H9 (cell line): Measurements from ENCODE around the gene GATA6. TPM values are rescaled to one million over a fixed set of nuclear protein-coding genes. Genes with fewer than 3 reads are reported as not detected.

Experiments
- DNase-seq: peaks from one replicate; pipeline ENCODE4 v3.0.0-alpha.2; 2017
- H2AFZ ChIP-seq: one replicate; pipeline ENCODE4 v1.6.1; 2013; ENCODE audit warnings: mild to moderate bottlenecking, low read length, control low read depth, moderate library complexity
- H2AK5ac ChIP-seq: 2 replicates; pipeline ENCODE4 v1.6.1; 2013; ENCODE audit warnings: low read length, control low read depth, mixed read lengths; ENCODE audit not compliant: insufficient read length
- H2BK120ac ChIP-seq: one replicate; pipeline ENCODE4 v1.6.1; 2013; ENCODE audit warnings: low read depth, mild to moderate bottlenecking, low read length, control low read depth, inconsistent platforms; ENCODE audit not compliant: poor library complexity, severe bottlenecking
- H2BK12ac ChIP-seq: 2 replicates; pipeline ENCODE4 v1.6.1; 2013; ENCODE audit warnings: low read length, control low read depth, mixed read lengths, low read depth; ENCODE audit not compliant: insufficient read length
- H2BK15ac ChIP-seq: 2 replicates; pipeline ENCODE4 v1.6.1; 2013; ENCODE audit warnings: low read depth, low read length, control low read depth
- H2BK20ac ChIP-seq: one replicate; pipeline ENCODE4 v1.6.1; 2013; ENCODE audit warnings: low read depth, mild to moderate bottlenecking, low read length, control low read depth, inconsistent platforms; ENCODE audit not compliant: poor library complexity, severe bottlenecking
- H2BK5ac ChIP-seq: 2 replicates; pipeline ENCODE4 v1.6.1; 2013; ENCODE audit warnings: low read length, control low read depth, mixed read lengths; ENCODE audit not compliant: insufficient read length
- H3K14ac ChIP-seq: 2 replicates; pipeline ENCODE4 v1.6.1; 2013; ENCODE audit warnings: low read length, control low read depth; ENCODE audit not compliant: insufficient read depth
- H3K18ac ChIP-seq: 2 replicates; pipeline ENCODE4 v1.6.1; 2013; ENCODE audit warnings: low read depth, mild to moderate bottlenecking, mixed read lengths, low read length, control low read depth; ENCODE audit not compliant: insufficient read length
- H3K23ac ChIP-seq: 2 replicates; pipeline ENCODE4 v1.6.1; 2013; ENCODE audit warnings: low read length, control low read depth, mixed read lengths, low read depth; ENCODE audit not compliant: insufficient read length
- H3K23me2 ChIP-seq: 2 replicates; pipeline ENCODE4 v1.6.1; 2013; ENCODE audit warnings: low read depth, mild to moderate bottlenecking, mixed read lengths, low read length, control low read depth; ENCODE audit not compliant: insufficient read length, poor library complexity, severe bottlenecking
- H3K27ac ChIP-seq: 2 replicates; pipeline ENCODE4 v1.5.1; 2013; ENCODE audit warnings: low read length, control low read depth, mixed read lengths, low read depth; ENCODE audit not compliant: insufficient read length
- H3K27me3 ChIP-seq: 2 replicates; pipeline ENCODE4 v1.6.1; 2013; ENCODE audit warnings: low read length, control low read depth, inconsistent platforms; ENCODE audit not compliant: insufficient read depth
- H3K4ac ChIP-seq: 2 replicates; pipeline ENCODE4 v1.6.1; 2013; ENCODE audit warnings: low read depth, mild to moderate bottlenecking, control low read depth, inconsistent platforms, low read length, moderate library complexity
- H3K4me1 ChIP-seq: 2 replicates; pipeline ENCODE4 v1.6.1; 2013; ENCODE audit warnings: low read length, control low read depth, inconsistent platforms; ENCODE audit not compliant: insufficient read depth
- H3K4me2 ChIP-seq: 2 replicates; pipeline ENCODE4 v1.6.1; 2013; ENCODE audit warnings: low read length, control low read depth, mixed read lengths; ENCODE audit not compliant: insufficient read length, insufficient read depth
- H3K56ac ChIP-seq: 2 replicates; pipeline ENCODE4 v1.6.1; 2013; ENCODE audit warnings: low read depth, mild to moderate bottlenecking, mixed read lengths, low read length, control low read depth; ENCODE audit not compliant: insufficient read length
- H3K79me1 ChIP-seq: 2 replicates; pipeline ENCODE4 v1.6.1; 2013; ENCODE audit warnings: low read depth, mild to moderate bottlenecking, moderate library complexity, low read length, control low read depth, inconsistent platforms; ENCODE audit not compliant: insufficient read depth, poor library complexity, severe bottlenecking
- H3K79me2 ChIP-seq: 2 replicates; pipeline ENCODE4 v1.6.1; 2013; ENCODE audit warnings: low read length, control low read depth, inconsistent platforms; ENCODE audit not compliant: insufficient read depth
- H3K9ac ChIP-seq: 2 replicates; pipeline ENCODE4 v1.6.1; 2013; ENCODE audit warnings: low read length, control low read depth, mixed read lengths; ENCODE audit not compliant: insufficient read length; ENCODE audit errors: extremely low read depth
- H3K9me3 ChIP-seq: one replicate; pipeline ENCODE4 v1.6.1; 2013; ENCODE audit warnings: low read depth, low read length, inconsistent platforms; ENCODE audit not compliant: control insufficient read depth
- H3T11ph ChIP-seq: one replicate; pipeline ENCODE4 v1.6.1; 2013; ENCODE audit warnings: mild to moderate bottlenecking, low read length, control low read depth, inconsistent platforms
- H4K20me1 ChIP-seq: one replicate; pipeline ENCODE4 v1.6.1; 2013; ENCODE audit not compliant: control insufficient read depth, insufficient read length, insufficient read depth
- H4K5ac ChIP-seq: 2 replicates; pipeline ENCODE4 v1.6.1; 2013; ENCODE audit warnings: low read depth, mild to moderate bottlenecking, mixed read lengths, low read length, control low read depth; ENCODE audit not compliant: insufficient read length
- H4K8ac ChIP-seq: replicated peaks from 2 replicates; pipeline ENCODE4 v1.6.1; 2013; ENCODE audit warnings: low read length, control low read depth, mixed read lengths, low read depth; ENCODE audit not compliant: insufficient read length
- H4K91ac ChIP-seq: 2 replicates; pipeline ENCODE4 v1.6.1; 2013; ENCODE audit warnings: low read depth, mild to moderate bottlenecking, moderate library complexity, mixed read lengths, low read length, control low read depth; ENCODE audit not compliant: insufficient read length
- H3K27ac Mint-ChIP-seq, 3 experiments: 2 replicates in 2 of 3; 3 replicates in 1 of 3; pipeline ENCODE4 v1.8.0; 2020 to 2021; ENCODE audit warnings: mixed read lengths in 3 of 3, mild to moderate bottlenecking in 1 of 3, moderate library complexity in 1 of 3
- H3K27me3 Mint-ChIP-seq: 2 replicates; pipeline ENCODE4 v1.8.0; 2021; ENCODE audit warnings: low read depth, mild to moderate bottlenecking, moderate library complexity, mixed read lengths
- H3K36me3 Mint-ChIP-seq, 3 experiments: 2 replicates in 2 of 3; 3 replicates in 1 of 3; pipeline ENCODE4 v1.8.0; 2020 to 2021; ENCODE audit warnings: low read depth in 3 of 3, mixed read lengths in 3 of 3; ENCODE audit not compliant: insufficient read depth in 1 of 3
- H3K4me1 Mint-ChIP-seq, 2 experiments: 2 replicates each; pipeline ENCODE4 v1.8.0; 2020; ENCODE audit warnings: mixed read lengths in 2 of 2
- H3K4me3 Mint-ChIP-seq, 2 experiments: 2 replicates in 1 of 2; 3 replicates in 1 of 2; pipeline ENCODE4 v1.8.0; 2020 to 2021; ENCODE audit warnings: mild to moderate bottlenecking in 2 of 2, mixed read lengths in 2 of 2, moderate library complexity in 1 of 2
- H3K9me3 Mint-ChIP-seq, 2 experiments: 2 replicates in 1 of 2; 3 replicates in 1 of 2; pipeline ENCODE4 v1.8.0; 2020; ENCODE audit warnings: mild to moderate bottlenecking in 2 of 2, mixed read lengths in 2 of 2, moderate library complexity in 1 of 2
- CTCF ChIP-seq: fragments of 200-600 bp; sonication (generic); conservative IDR thresholded peaks from 3 replicates; pipeline ENCODE4 v1.8.0; 2021; ENCODE audit warnings: antibody characterized with exemption, mild to moderate bottlenecking
- WGBS: extraction: QIAGEN DNeasy Blood & Tissue Kit; methylation state at CpG from one replicate; pipeline ENCODE4 v1.1.7; 2013; ENCODE audit warnings: missing lambda C conversion rate, low lambda C conversion rate, mixed read lengths; ENCODE audit not compliant: insufficient read length; ENCODE audit errors: extremely low coverage; 5-methylcytosine and 5-hydroxymethylcytosine counted together
- total RNA-seq: library from RNA; stranded (reverse); gene quantifications from 2 replicates; pipeline ENCODE4 v1.2.1, GENCODE V29; 2021

GATA6 gene
- total RNA-seq, 1 experiment from 2014 or later = not detected

GRCh38 chr18:22241921-22242361, 72.6 kb downstream of the GATA6 start:
- Mint-ChIP-seq H3K36me3 (no peaks in the 10 kb centered on the region), H3K4me3 (no peak overlapping the region), H3K27ac (no peak overlapping the region), H3K27me3 (peaks cover 1% of the 10 kb centered on the region), H3K9me3 (no peaks in the 10 kb centered on the region; a peak in 1 of 5 replicates), H3K4me1 (peaks cover 4 to 8% of the 10 kb centered on the region in 2 experiments; a peak in 2 of 4 replicates)
- no peak overlapping the region for H3K9ac ChIP-seq
- H2BK15ac ChIP-seq = no peak overlapping the region
- no peak overlapping the region for H3K14ac ChIP-seq
- H2BK12ac ChIP-seq = no peak overlapping the region
- no peak overlapping the region for H3T11ph ChIP-seq
- H2BK20ac ChIP-seq = no peak overlapping the region
- H4K20me1 ChIP-seq = no peaks in the 10 kb centered on the region
- H4K8ac ChIP-seq = no peak overlapping the region
- no peak overlapping the region for H2AK5ac ChIP-seq
- H2BK120ac ChIP-seq = no peak overlapping the region
- WGBS = no CpG with 5 or more reads among the region's 6 CpGs
- H4K91ac ChIP-seq = no peak overlapping the region
- no peaks in the 10 kb centered on the region for H3K79me2 ChIP-seq
- no peak overlapping the region for H3K18ac ChIP-seq
- TF ChIP-seq CTCF = no peak
- H3K27me3 ChIP-seq = no peaks in the 10 kb centered on the region
- no peak overlapping the region for H4K5ac ChIP-seq
- H3K23me2 ChIP-seq = no peaks in the 10 kb centered on the region
- H3K4ac ChIP-seq = no peak overlapping the region
- H3K79me1 ChIP-seq = no peaks in the 10 kb centered on the region
- no peak for DNase-seq
- H3K23ac ChIP-seq = no peak overlapping the region
- H3K9me3 ChIP-seq = no peaks in the 10 kb centered on the region
- no peaks in the 10 kb centered on the region for H3K4me1 ChIP-seq
- no peak overlapping the region for H3K27ac ChIP-seq
- no peak overlapping the region for H2BK5ac ChIP-seq
- no peak overlapping the region for H2AFZ ChIP-seq
- no peak overlapping the region for H3K4me2 ChIP-seq
- H3K56ac ChIP-seq = no peak overlapping the region
